MM.1S (cell line): ENCODE results near the gene USP5.

Experiments used
- EZH2phosphoT487 ChIP-seq: fragments of 300-600 bp; sonication (generic); IDR thresholded peaks from 2 replicates; pipeline ENCODE4 v1.6.1; 2018; ENCODE audit warnings: antibody characterized with exemption, low read length
- TF ChIP-seq, protein P1 (sequence below): fragments of 300-600 bp; sonication (generic); IDR thresholded peaks from 2 replicates; pipeline ENCODE4 v1.5.1; 2016; ENCODE audit warnings: antibody characterized with exemption, low read length, mixed read lengths

DNA sequence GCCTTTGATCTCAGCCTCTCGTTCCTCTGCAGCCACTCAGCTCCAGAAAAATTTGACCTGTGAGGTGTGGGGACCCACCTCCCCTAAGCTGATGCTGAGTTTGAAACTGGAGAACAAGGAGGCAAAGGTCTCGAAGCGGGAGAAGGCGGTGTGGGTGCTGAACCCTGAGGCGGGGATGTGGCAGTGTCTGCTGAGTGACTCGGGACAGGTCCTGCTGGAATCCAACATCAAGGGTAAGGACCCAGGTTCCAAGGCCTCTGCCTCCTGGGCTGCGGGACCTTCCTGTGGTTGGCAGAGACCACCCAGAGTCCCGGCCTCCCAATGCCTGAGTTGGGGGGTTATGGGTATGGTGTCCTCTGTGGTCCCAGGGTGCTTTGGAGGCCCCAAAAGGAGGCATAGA, 34.9 kb upstream of the USP5 start:
- TF ChIP-seq, protein P1, sequence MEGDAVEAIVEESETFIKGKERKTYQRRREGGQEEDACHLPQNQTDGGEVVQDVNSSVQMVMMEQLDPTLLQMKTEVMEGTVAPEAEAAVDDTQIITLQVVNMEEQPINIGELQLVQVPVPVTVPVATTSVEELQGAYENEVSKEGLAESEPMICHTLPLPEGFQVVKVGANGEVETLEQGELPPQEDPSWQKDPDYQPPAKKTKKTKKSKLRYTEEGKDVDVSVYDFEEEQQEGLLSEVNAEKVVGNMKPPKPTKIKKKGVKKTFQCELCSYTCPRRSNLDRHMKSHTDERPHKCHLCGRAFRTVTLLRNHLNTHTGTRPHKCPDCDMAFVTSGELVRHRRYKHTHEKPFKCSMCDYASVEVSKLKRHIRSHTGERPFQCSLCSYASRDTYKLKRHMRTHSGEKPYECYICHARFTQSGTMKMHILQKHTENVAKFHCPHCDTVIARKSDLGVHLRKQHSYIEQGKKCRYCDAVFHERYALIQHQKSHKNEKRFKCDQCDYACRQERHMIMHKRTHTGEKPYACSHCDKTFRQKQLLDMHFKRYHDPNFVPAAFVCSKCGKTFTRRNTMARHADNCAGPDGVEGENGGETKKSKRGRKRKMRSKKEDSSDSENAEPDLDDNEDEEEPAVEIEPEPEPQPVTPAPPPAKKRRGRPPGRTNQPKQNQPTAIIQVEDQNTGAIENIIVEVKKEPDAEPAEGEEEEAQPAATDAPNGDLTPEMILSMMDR, result no peak
- no peak for TF ChIP-seq EZH2phosphoT487
